HCT116 (cell line): ENCODE measurements around the gene HIVEP3. TPM values are rescaled to one million over a fixed set of nuclear protein-coding genes. Genes with fewer than 3 reads are reported as not detected.

ENCODE experiments used
- ATAC-seq: fragments of 200-7000 bp; cut with Tn5 transposase; 2 replicates; pipeline ENCODE4 v1.9.1; 2020; ENCODE audit warnings: mild to moderate bottlenecking, moderate library complexity
- BruUV-seq: library from RNA; stranded (reverse); fragments of 400-500 nt; replicated peaks from 2 replicates; lab custom pipeline; 2021; lab: Mats Ljungman, UMichigan
- CTCF ChIA-PET: fragments of 300-600 bp; sonication (Branson Sonifier 250); formaldehyde crosslinking; loops from one replicate; lab custom pipeline; 2021; ENCODE audit warnings: antibody characterized with exemption; lab: Charles Lee
- POLR2A ChIA-PET: fragments of 300-600, 350-600 bp; sonication (Branson Sonifier 250); formaldehyde crosslinking; loops from one replicate; lab custom pipeline; 2021; ENCODE audit warnings: antibody characterized with exemption; lab: Charles Lee
- RAD21 ChIA-PET, 2 experiments: fragments of 300-600 bp; sonication (Branson Sonifier 250); formaldehyde crosslinking; loops; one replicate each; lab custom pipeline; 2023; ENCODE audit warnings: low total read pairs in 2 of 2; ENCODE audit not compliant: uncharacterized antibody in 2 of 2, unreplicated experiment in 2 of 2, low non-redundant PET in 1 of 2; lab: Charles Lee
- DNase-seq: peaks from one replicate; pipeline ENCODE4 v3.0.0-alpha.2; 2010; ENCODE audit warnings: low read depth, low spot score
- H2AFZ ChIP-seq: fragments of 200-600 bp; shearing (Covaris generic), sonication (generic); 2 replicates; pipeline ENCODE4 v1.6.1; 2017; ENCODE audit warnings: low read depth, mixed run types, mixed read lengths, antibody characterized with exemption, low read length; ENCODE audit not compliant: poor library complexity, severe bottlenecking
- H3K27ac ChIP-seq: 2 replicates; pipeline ENCODE4 v1.5.1; 2012; ENCODE audit warnings: low read depth, low read length
- H3K27me3 ChIP-seq: fragments of 200-600 bp; sonication (generic); 2 replicates; pipeline ENCODE4 v1.6.1; 2016; ENCODE audit warnings: mixed run types, low read length, mixed read lengths; ENCODE audit not compliant: insufficient read depth
- H3K36me3 ChIP-seq, 2 experiments: fragments of 200-500 bp in 1 of 2; fragments of 200-600 bp in 1 of 2; sonication (Bioruptor generic) in 1 of 2; sonication (generic) in 1 of 2; 2 replicates each; pipeline versions ENCODE4 v1.5.1 to v1.6.1; 2014 to 2016; ENCODE audit warnings: low read length in 2 of 2, inconsistent platforms in 1 of 2, mixed read lengths in 1 of 2, mixed run types in 1 of 2; ENCODE audit not compliant: insufficient read depth in 2 of 2, control insufficient read depth in 1 of 2
- H3K4me1 ChIP-seq, 2 experiments: fragments of 200-600 bp in 1 of 2; sonication (generic) in 1 of 2; 2 replicates each; pipeline versions ENCODE4 v1.5.1 to v1.6.1; 2012 to 2017; ENCODE audit warnings: low read length in 2 of 2, inconsistent platforms in 1 of 2, mild to moderate bottlenecking in 1 of 2, mixed read lengths in 1 of 2, mixed run types in 1 of 2, moderate library complexity in 1 of 2; ENCODE audit not compliant: insufficient read depth in 2 of 2, control insufficient read depth in 1 of 2
- H3K4me2 ChIP-seq: fragments of 200-600 bp; sonication (generic); 2 replicates; pipeline ENCODE4 v1.6.1; 2017; ENCODE audit warnings: mixed run types, low read length, mixed read lengths
- H3K4me3 ChIP-seq, 2 experiments: fragments of 200-600 bp in 1 of 2; sonication (generic) in 1 of 2; replicated peaks in 1 of 2; 2 replicates each; pipeline ENCODE4 v1.5.1; 2011 to 2016; ENCODE audit warnings: low read length in 2 of 2, control low read depth in 1 of 2, low read depth in 1 of 2, mild to moderate bottlenecking in 1 of 2, mixed read lengths in 1 of 2, mixed run types in 1 of 2
- H3K79me2 ChIP-seq: fragments of 200-600 bp; sonication (generic); 2 replicates; pipeline ENCODE4 v1.6.1; 2017; ENCODE audit warnings: mild to moderate bottlenecking, mixed run types, low read length, moderate library complexity, mixed read lengths; ENCODE audit not compliant: insufficient read depth
- H3K9ac ChIP-seq: fragments of 200-600 bp; sonication (generic); 2 replicates; pipeline ENCODE4 v1.6.1; 2016; ENCODE audit warnings: low read length, mixed read lengths
- H3K9me2 ChIP-seq: fragments of 200-600 bp; sonication (generic), shearing (Covaris generic); 2 replicates; pipeline ENCODE4 v1.6.1; 2017; ENCODE audit warnings: mixed run types, mild to moderate bottlenecking, moderate library complexity; ENCODE audit not compliant: insufficient read depth
- H3K9me3 ChIP-seq, 2 experiments: fragments of 200-500 bp in 1 of 2; fragments of 200-600 bp in 1 of 2; sonication (Bioruptor generic) in 1 of 2; sonication (generic) in 1 of 2; 2 replicates each; pipeline ENCODE4 v1.6.1; 2014 to 2017; ENCODE audit warnings: low read length in 2 of 2, mixed read lengths in 2 of 2, inconsistent platforms in 1 of 2, low read depth in 1 of 2, mild to moderate bottlenecking in 1 of 2, mixed run types in 1 of 2, moderate library complexity in 1 of 2; ENCODE audit not compliant: control insufficient read depth in 1 of 2, insufficient read depth in 1 of 2
- H4K20me1 ChIP-seq: fragments of 200-600 bp; sonication (generic), shearing (Covaris generic); 2 replicates; pipeline ENCODE4 v1.6.1; 2017; ENCODE audit warnings: mixed run types, mild to moderate bottlenecking, moderate library complexity; ENCODE audit not compliant: insufficient read depth
- CBX3 ChIP-seq: IDR thresholded peaks from 2 replicates; pipeline ENCODE4 v1.6.1; 2012; ENCODE audit warnings: low read depth
- FOSL1 ChIP-seq: IDR thresholded peaks from 2 replicates; pipeline ENCODE4 v1.6.1; 2012; ENCODE audit warnings: low read depth
- JUND ChIP-seq: IDR thresholded peaks from 2 replicates; pipeline ENCODE4 v1.6.1; 2012
- POLR2A ChIP-seq: IDR thresholded peaks from 2 replicates; pipeline ENCODE4 v1.7.0; 2011; ENCODE audit warnings: borderline replicate concordance; ENCODE audit not compliant: insufficient read depth, insufficient read length; ENCODE audit errors: extremely low read depth
- POLR2AphosphoS5 ChIP-seq: IDR thresholded peaks from 2 replicates; pipeline ENCODE4 v1.6.1; 2011; ENCODE audit warnings: mild to moderate bottlenecking, low read depth, low read length, moderate library complexity
- SP1 ChIP-seq: IDR thresholded peaks from 2 replicates; pipeline ENCODE4 v1.6.1; 2012; ENCODE audit warnings: low read depth
- SRF ChIP-seq: IDR thresholded peaks from 2 replicates; pipeline ENCODE4 v1.6.1; 2012; ENCODE audit warnings: low read depth
- intact Hi-C: fragments of 100-400 bp; cut with micrococcal nuclease; formaldehyde crosslinking; loops from 2 replicates; pipeline ENCODE4 v1.10.0; 2022
- total RNA-seq: library from RNA; stranded (reverse); gene quantifications from one replicate; pipeline ENCODE4 v1.2.1, GENCODE V29; 2021; ENCODE audit not compliant: unreplicated experiment
- TF ChIP-seq, protein P1 (sequence below): IDR thresholded peaks from 2 replicates; pipeline ENCODE4 v1.6.1; 2012
- TF ChIP-seq, protein P2 (sequence below), 3 experiments: fragments of 200-600 bp in 1 of 3; sonication (generic) in 1 of 3; IDR thresholded peaks in 2 of 3; conservative IDR thresholded peaks in 1 of 3; 2 replicates each; pipeline ENCODE4 v1.5.1; 2012 to 2017; ENCODE audit warnings: low read depth in 2 of 3, low read length in 2 of 3, antibody characterized with exemption in 1 of 3, borderline replicate concordance in 1 of 3, control low read depth in 1 of 3, mild to moderate bottlenecking in 1 of 3, mixed read lengths in 1 of 3, mixed run types in 1 of 3, moderate library complexity in 1 of 3; ENCODE audit not compliant: insufficient read depth in 1 of 3

The HIVEP3 gene
- total RNA-seq, 1 experiment from 2014 or later: 7.1 TPM

DNA sequence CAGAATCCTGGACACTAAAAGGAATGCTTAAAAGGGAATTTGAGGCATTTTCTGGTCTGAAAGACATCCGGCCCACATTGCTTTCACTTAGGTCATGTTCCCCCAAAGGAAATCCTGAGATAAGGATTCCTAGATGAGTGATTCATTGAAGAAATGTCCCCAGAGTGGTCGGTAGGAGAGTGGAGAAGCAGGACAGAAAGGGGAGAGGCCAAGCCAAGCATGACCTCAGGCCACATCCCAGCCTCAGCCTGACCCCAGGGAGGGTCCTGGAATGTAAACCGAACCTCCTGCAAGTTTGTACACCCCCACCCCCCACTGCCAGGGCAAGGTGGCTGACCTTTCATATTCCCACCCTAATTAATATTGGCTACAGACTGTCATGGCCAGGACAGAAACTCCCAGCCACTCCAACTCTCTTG, 16.6 kb downstream of the HIVEP3 start:
- H3K9me3 ChIP-seq: no peaks in the 10 kb centered on the region
- no peak overlapping the region for H2AFZ ChIP-seq
- DNase-seq: no peak
- BruUV-seq: no TSS peak
- H3K79me2 ChIP-seq: no peaks in the 10 kb centered on the region
- intact Hi-C loops: no loop called here
- ChIA-PET CTCF (no interaction called here), POLR2A (no interaction called here), RAD21 (no interaction called here)
- H3K27ac ChIP-seq: peak overlapping the region; percentile 34
- no peaks in the 10 kb centered on the region for H3K36me3 ChIP-seq
- H3K4me1 ChIP-seq: peaks cover 30 to 51% of the 10 kb centered on the region in 2 experiments
- peak; percentile 48; the same call in 1 of the 2 replicates for ATAC-seq
- no peaks in the 10 kb centered on the region for H4K20me1 ChIP-seq
- TF ChIP-seq CBX3 (peak; percentile 22; the same call in 1 of the 2 replicates), SP1 (peak; percentile 24; the same call in 1 of the 2 replicates), POLR2AphosphoS5 (no peak), POLR2A (no peak), FOSL1 (peak; percentile 25; the same call in 1 of the 2 replicates), JUND (peak; percentile 39; the same call in 1 of the 2 replicates), SRF (no peak)
- TF ChIP-seq, protein P1, sequence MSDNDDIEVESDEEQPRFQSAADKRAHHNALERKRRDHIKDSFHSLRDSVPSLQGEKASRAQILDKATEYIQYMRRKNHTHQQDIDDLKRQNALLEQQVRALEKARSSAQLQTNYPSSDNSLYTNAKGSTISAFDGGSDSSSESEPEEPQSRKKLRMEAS: no peak
- TF ChIP-seq, protein P2, sequence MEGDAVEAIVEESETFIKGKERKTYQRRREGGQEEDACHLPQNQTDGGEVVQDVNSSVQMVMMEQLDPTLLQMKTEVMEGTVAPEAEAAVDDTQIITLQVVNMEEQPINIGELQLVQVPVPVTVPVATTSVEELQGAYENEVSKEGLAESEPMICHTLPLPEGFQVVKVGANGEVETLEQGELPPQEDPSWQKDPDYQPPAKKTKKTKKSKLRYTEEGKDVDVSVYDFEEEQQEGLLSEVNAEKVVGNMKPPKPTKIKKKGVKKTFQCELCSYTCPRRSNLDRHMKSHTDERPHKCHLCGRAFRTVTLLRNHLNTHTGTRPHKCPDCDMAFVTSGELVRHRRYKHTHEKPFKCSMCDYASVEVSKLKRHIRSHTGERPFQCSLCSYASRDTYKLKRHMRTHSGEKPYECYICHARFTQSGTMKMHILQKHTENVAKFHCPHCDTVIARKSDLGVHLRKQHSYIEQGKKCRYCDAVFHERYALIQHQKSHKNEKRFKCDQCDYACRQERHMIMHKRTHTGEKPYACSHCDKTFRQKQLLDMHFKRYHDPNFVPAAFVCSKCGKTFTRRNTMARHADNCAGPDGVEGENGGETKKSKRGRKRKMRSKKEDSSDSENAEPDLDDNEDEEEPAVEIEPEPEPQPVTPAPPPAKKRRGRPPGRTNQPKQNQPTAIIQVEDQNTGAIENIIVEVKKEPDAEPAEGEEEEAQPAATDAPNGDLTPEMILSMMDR (IDR thresholded peaks at IDR 0.05 in 2 of 3, conservative IDR thresholded peaks at IDR 0.05 in 1 of 3; ENCODE audit: borderline replicate concordance in 1 of 3, insufficient read depth in 1 of 3, low read depth in 2 of 3, low read length in 2 of 3): no peak
- no peaks in the 10 kb centered on the region for H3K27me3 ChIP-seq
- H3K9me2 ChIP-seq: no peaks in the 10 kb centered on the region
- peak overlapping the region in 1 of 2 experiments; percentile 12; a peak in 2 of 4 replicates for H3K4me3 ChIP-seq
- H3K4me2 ChIP-seq: peak overlapping the region; percentile 66
- peak overlapping the region; percentile 22 for H3K9ac ChIP-seq
